ENCODE measurements around the gene GPR146. TPM values are rescaled to one million over a fixed set of nuclear protein-coding genes. Genes with fewer than 3 reads are reported as not detected.
A peak's percentile ranks its signal among the peaks of the same experiment; 100 is the strongest.

GPR146 gene
- total RNA-seq, 1 donor from 2014 or later, result 3.1 TPM

DNA sequence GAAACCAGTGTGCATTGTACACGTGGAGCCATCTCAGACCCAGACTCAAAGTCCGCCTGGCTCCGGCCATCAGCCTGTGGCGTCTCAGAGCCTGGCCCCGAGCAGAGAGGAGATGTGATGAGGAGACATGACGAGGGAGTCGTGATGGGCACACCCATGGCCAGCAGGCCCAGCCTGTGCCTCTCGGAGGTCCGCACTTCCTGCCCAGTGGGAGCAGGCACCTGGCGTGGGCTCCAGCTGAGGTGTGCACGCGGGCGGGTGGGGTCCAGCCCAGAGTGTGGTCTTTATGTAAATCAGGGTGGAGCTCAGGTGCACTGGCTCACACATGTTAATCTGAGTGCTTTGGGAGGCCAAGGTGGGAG lies 26.0 kb upstream of the GPR146 start:
- no peak overlapping the region for H3K27ac Mint-ChIP-seq (ENCODE audit: unreplicated experiment)
- H3K4me1 Mint-ChIP-seq (ENCODE audit: low read depth, unreplicated experiment), result peaks cover 17% of the 10 kb centered on the region
- no peak for DNase-seq
- TF ChIP-seq, protein P1, sequence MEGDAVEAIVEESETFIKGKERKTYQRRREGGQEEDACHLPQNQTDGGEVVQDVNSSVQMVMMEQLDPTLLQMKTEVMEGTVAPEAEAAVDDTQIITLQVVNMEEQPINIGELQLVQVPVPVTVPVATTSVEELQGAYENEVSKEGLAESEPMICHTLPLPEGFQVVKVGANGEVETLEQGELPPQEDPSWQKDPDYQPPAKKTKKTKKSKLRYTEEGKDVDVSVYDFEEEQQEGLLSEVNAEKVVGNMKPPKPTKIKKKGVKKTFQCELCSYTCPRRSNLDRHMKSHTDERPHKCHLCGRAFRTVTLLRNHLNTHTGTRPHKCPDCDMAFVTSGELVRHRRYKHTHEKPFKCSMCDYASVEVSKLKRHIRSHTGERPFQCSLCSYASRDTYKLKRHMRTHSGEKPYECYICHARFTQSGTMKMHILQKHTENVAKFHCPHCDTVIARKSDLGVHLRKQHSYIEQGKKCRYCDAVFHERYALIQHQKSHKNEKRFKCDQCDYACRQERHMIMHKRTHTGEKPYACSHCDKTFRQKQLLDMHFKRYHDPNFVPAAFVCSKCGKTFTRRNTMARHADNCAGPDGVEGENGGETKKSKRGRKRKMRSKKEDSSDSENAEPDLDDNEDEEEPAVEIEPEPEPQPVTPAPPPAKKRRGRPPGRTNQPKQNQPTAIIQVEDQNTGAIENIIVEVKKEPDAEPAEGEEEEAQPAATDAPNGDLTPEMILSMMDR (IDR thresholded peaks at IDR 0.05; ENCODE audit: partially characterized antibody, unreplicated experiment), result no peak
- H3K9me3 Mint-ChIP-seq (ENCODE audit: unreplicated experiment), result peaks cover 12% of the 10 kb centered on the region
- no peak overlapping the region for H3K4me3 Mint-ChIP-seq (ENCODE audit: unreplicated experiment)
- H3K36me3 Mint-ChIP-seq (ENCODE audit: unreplicated experiment), result peaks cover 5% of the 10 kb centered on the region
- H3K27me3 Mint-ChIP-seq (ENCODE audit: unreplicated experiment), result peaks cover 12% of the 10 kb centered on the region

DNA sequence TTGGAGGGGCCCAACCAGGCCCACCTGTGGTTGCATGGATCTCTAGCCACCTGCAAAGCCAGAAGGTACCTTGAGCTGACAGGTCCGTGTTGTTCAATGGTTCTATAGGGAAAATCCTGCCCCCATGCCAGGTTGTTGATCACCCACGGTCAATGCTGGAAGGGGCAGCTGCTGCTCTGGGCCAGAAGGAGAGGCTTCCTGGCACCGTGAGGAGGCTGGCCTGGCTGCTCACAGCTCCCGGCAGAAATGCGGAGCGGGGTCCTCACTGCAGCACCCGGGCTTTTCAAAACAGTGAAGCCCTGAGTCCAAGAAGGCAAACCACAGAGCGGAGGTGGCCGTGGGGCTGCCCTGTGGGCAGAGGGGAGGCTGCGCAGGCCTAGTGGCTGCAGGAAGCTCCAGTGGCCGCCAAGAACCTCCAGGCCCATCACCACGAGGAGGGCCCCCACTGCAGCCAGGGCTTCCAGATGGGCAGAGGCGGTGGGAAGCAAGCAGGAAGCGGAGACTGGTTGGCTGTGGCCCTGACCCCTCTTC lies 25.0 kb upstream of the GPR146 start:
- no peak overlapping the region for H3K27ac Mint-ChIP-seq (ENCODE audit: unreplicated experiment)
- H3K36me3 Mint-ChIP-seq (ENCODE audit: unreplicated experiment), result peaks cover 5% of the 10 kb centered on the region
- peaks cover 15% of the 10 kb centered on the region for H3K4me1 Mint-ChIP-seq (ENCODE audit: low read depth, unreplicated experiment)
- no peak overlapping the region for H3K4me3 Mint-ChIP-seq (ENCODE audit: unreplicated experiment)
- peaks cover 11% of the 10 kb centered on the region for H3K27me3 Mint-ChIP-seq (ENCODE audit: unreplicated experiment)
- DNase-seq, result no peak
- TF ChIP-seq, protein P1 (IDR thresholded peaks at IDR 0.05; ENCODE audit: partially characterized antibody, unreplicated experiment), result no peak
- H3K9me3 Mint-ChIP-seq (ENCODE audit: unreplicated experiment), result peaks cover 11% of the 10 kb centered on the region

DNA sequence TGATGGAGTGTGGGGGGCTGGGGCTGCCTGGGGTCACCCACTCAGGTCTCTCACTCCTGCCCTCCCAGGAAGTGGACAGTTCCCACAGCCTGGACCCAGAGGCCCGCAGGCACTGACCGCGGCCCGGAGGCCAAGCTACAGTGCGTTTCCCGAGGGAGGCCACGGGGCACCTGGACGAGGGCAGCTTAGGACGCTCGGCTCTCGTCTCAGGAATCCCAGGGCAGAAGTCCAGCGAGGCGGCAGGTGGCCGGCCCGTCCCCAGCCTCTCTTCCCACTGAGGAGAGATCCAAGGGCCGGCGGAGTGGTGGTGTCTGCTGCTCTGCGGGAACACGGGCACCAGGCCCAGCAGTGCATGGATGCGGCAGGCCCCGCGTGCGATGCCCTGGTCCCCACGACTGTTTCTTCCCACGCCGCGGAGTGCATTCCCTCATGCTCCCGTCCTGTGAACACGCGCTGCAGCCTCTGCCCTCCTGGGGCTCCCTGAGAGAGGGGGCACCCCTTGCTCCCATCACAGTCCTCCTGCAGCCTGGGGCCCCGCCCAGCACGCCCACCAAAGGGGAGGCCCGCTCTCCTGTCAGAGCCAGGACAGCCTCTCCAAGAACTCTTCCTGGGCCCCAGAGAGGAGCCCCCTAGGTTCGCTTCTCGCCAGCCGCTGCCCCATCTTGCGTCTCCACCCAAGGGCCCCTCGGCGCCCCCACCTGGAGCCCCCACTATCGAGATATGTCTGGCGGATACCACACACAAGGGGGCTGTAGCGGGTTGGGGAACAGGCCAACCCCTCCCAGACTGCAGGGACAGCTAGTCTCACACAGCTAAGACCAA lies 24.3 kb upstream of the GPR146 start:
- peaks cover 19% of the 10 kb centered on the region for H3K4me1 Mint-ChIP-seq (ENCODE audit: low read depth, unreplicated experiment)

DNA sequence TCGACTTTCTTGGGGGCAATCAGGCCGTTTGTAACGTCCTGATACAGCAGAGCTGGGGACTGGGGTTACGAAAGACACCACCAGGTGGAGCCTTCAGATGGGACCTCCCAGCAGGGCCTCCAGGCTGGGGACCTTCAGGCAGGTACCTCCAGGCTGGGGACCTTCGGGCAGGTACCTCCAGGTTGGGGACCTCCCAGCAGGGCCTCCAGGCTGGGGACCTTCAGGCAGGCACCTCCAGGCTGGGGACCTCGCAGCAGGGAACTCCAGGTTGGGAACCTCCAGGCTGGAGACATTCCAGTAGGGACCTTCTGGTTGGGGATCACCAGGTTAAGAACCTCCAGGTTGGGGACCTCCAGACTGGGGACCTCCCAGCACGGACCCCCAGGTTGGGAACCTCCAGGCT lies 23.5 kb upstream of the GPR146 start:
- no peak for DNase-seq
- no peak overlapping the region for H3K4me3 Mint-ChIP-seq (ENCODE audit: unreplicated experiment)
- H3K4me1 Mint-ChIP-seq (ENCODE audit: low read depth, unreplicated experiment), result peaks cover 18% of the 10 kb centered on the region
- no peak overlapping the region for H3K27ac Mint-ChIP-seq (ENCODE audit: unreplicated experiment)
- peaks cover 5% of the 10 kb centered on the region for H3K36me3 Mint-ChIP-seq (ENCODE audit: unreplicated experiment)
- TF ChIP-seq, protein P1 (IDR thresholded peaks at IDR 0.05; ENCODE audit: partially characterized antibody, unreplicated experiment), result no peak
- peaks cover 11% of the 10 kb centered on the region for H3K27me3 Mint-ChIP-seq (ENCODE audit: unreplicated experiment)
- H3K9me3 Mint-ChIP-seq (ENCODE audit: unreplicated experiment), result peaks cover 11% of the 10 kb centered on the region

More for the DNA sequence above, 24.3 kb upstream of the GPR146 start:
- Mint-ChIP-seq H3K9me3 (ENCODE audit: unreplicated experiment) (peaks cover 11% of the 10 kb centered on the region), H3K27me3 (ENCODE audit: unreplicated experiment) (peaks cover 11% of the 10 kb centered on the region), H3K4me3 (ENCODE audit: unreplicated experiment) (no peak overlapping the region), H3K36me3 (ENCODE audit: unreplicated experiment) (peaks cover 5% of the 10 kb centered on the region), H3K27ac (ENCODE audit: unreplicated experiment) (no peak overlapping the region)
- TF ChIP-seq, protein P1 (IDR thresholded peaks at IDR 0.05; ENCODE audit: partially characterized antibody, unreplicated experiment), result no peak
- no peak for DNase-seq

DNA sequence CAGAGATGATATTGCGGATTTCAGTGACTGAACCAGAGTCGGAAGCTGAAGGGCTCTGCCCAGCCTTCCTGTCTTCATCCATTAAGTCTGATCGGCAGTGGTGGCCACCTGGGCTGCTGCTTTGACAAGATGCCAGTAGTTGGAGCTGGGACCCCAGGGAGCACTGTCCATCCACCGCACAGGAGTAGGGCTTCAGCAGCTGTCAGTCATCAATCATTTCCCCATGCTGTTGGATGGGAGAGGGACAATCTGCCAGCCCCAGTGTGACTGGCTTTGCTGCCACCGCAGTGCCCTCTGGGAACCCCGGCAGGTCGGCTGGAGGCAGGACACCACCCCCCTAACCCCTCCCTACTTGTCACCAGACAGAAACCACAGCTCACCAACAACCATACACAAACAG lies 23.0 kb upstream of the GPR146 start:
- H3K4me3 Mint-ChIP-seq (ENCODE audit: unreplicated experiment), result no peak overlapping the region
- TF ChIP-seq, protein P1 (IDR thresholded peaks at IDR 0.05; ENCODE audit: partially characterized antibody, unreplicated experiment), result no peak
- H3K9me3 Mint-ChIP-seq (ENCODE audit: unreplicated experiment), result peaks cover 12% of the 10 kb centered on the region
- no peak for DNase-seq
- peaks cover 22% of the 10 kb centered on the region for H3K4me1 Mint-ChIP-seq (ENCODE audit: low read depth, unreplicated experiment)
- peaks cover 5% of the 10 kb centered on the region for H3K36me3 Mint-ChIP-seq (ENCODE audit: unreplicated experiment)
- peaks cover 11% of the 10 kb centered on the region for H3K27me3 Mint-ChIP-seq (ENCODE audit: unreplicated experiment)
- H3K27ac Mint-ChIP-seq (ENCODE audit: unreplicated experiment), result peak overlapping the region; percentile 48

All from glutamatergic neuron (in vitro differentiated cells).